SK-N-SH treated with all-trans-retinoic acid at 6 μM for 48 hours (cell line): Measurements from ENCODE around the gene GPATCH2L.

Experiments
- ARNTL ChIP-seq: fragments of 450-650 bp; formaldehyde crosslinking; IDR thresholded peaks from 2 replicates; pipeline ENCODE4 v1.5.0; 2020; ENCODE audit warnings: low read depth, mild to moderate bottlenecking, moderate library complexity, borderline replicate concordance
- GLIS3 ChIP-seq: fragments of 250-450 bp; sonication (Bioruptor Pico); IDR thresholded peaks from 2 replicates; pipeline ENCODE4 v1.5.0; 2020; ENCODE audit warnings: mild to moderate bottlenecking, moderate library complexity
- ISL1 ChIP-seq: fragments of 250-450 bp; sonication (Bioruptor Pico); IDR thresholded peaks from 2 replicates; pipeline ENCODE4 v2.1.2; 2022; ENCODE audit warnings: mild to moderate bottlenecking, moderate library complexity
- OSR1 ChIP-seq: fragments of 250-450 bp; sonication (Bioruptor Pico); IDR thresholded peaks from 2 replicates; pipeline ENCODE4 v1.8.0; 2022; ENCODE audit warnings: moderate library complexity, mild to moderate bottlenecking, inconsistent platforms
- PPARA ChIP-seq: fragments of 250-450 bp; sonication (Bioruptor Pico); IDR thresholded peaks from 2 replicates; pipeline ENCODE4 v1.5.0; 2020; ENCODE audit warnings: mild to moderate bottlenecking, borderline replicate concordance
- RARB ChIP-seq: fragments of 250-450 bp; sonication (Bioruptor Pico); IDR thresholded peaks from 2 replicates; pipeline ENCODE4 v1.8.0; 2021; ENCODE audit warnings: mild to moderate bottlenecking, moderate library complexity
- TCF4 ChIP-seq: fragments of 250-450 bp; sonication (Bioruptor Pico); IDR thresholded peaks from 2 replicates; pipeline ENCODE4 v1.8.0; 2021; ENCODE audit warnings: mild to moderate bottlenecking, moderate library complexity, borderline replicate concordance
- ZFP3 ChIP-seq: fragments of 250-450 bp; sonication (Bioruptor Pico); IDR thresholded peaks from 2 replicates; pipeline ENCODE4 v1.5.0; 2020; ENCODE audit warnings: mild to moderate bottlenecking, moderate library complexity
- ZNF565 ChIP-seq: fragments of 450-650 bp; formaldehyde crosslinking; conservative IDR thresholded peaks from 2 replicates; pipeline ENCODE4 v1.5.0; 2020; ENCODE audit warnings: low read depth, mild to moderate bottlenecking, moderate library complexity

- no peak for TF ChIP-seq ZNF565 (CRISPR knock-in tag)
- no peak for TF ChIP-seq OSR1
- TF ChIP-seq ISL1 (CRISPR knock-in tag) = no peak
- TF ChIP-seq TCF4 (CRISPR knock-in tag) = no peak
- no peak for TF ChIP-seq ARNTL (CRISPR knock-in tag)
- no peak for TF ChIP-seq GLIS3 (CRISPR knock-in tag)
- TF ChIP-seq PPARA = no peak
- TF ChIP-seq RARB = no peak
- TF ChIP-seq ZFP3 (CRISPR knock-in tag) = no peak
Observed at GRCh38 chr14:76169776-76170175, 18.1 kb downstream of the GPATCH2L start.
